ENCODE results near the gene ZNF469.

ZNF469 gene

GRCh38 chr16:88376835-88377726, 5.7 kb upstream of the ZNF469 start:
- no peaks in the 10 kb centered on the region for H3K36me3 ChIP-seq (ENCODE audit: insufficient read depth, low read length)
- H3K27me3 ChIP-seq (ENCODE audit: control insufficient read depth in 1 of 2, insufficient read depth in 2 of 2, low read length in 2 of 2) = peaks cover 0 to 14% of the 10 kb centered on the region in 2 donors
- H3K4me1 ChIP-seq (ENCODE audit: insufficient read depth, low read length) = no peaks in the 10 kb centered on the region
- H3K4me3 ChIP-seq (ENCODE audit: low read depth in 1 of 2, low read length in 2 of 2) = no peak overlapping the region
- no peak overlapping the region for H3K27ac ChIP-seq (ENCODE audit: low read depth, low read length)
- H3K9me3 ChIP-seq (ENCODE audit: low read length) = no peaks in the 10 kb centered on the region
- no peak overlapping the region for H3K9ac ChIP-seq (ENCODE audit: low read length)

GRCh38 chr16:88377961-88378360, 4.8 kb upstream of the ZNF469 start:
- Histone ChIP-seq H3K27ac (ENCODE audit: low read depth, low read length) (no peak overlapping the region), H3K27me3 (ENCODE audit: control insufficient read depth in 1 of 2, insufficient read depth in 2 of 2, low read length in 2 of 2) (peaks cover 0 to 20% of the 10 kb centered on the region in 2 donors)

GRCh38 chr16:88378401-88378800, 4.4 kb upstream of the ZNF469 start:
- no peaks in the 10 kb centered on the region for H3K36me3 ChIP-seq (ENCODE audit: insufficient read depth, low read length)
- no peaks in the 10 kb centered on the region for H3K9me3 ChIP-seq (ENCODE audit: low read length)
- H3K4me1 ChIP-seq (ENCODE audit: insufficient read depth, low read length) = no peaks in the 10 kb centered on the region
- H3K27ac ChIP-seq (ENCODE audit: low read depth, low read length) = no peak overlapping the region
- no peak overlapping the region for H3K9ac ChIP-seq (ENCODE audit: low read length)
- H3K27me3 ChIP-seq (ENCODE audit: control insufficient read depth in 1 of 2, insufficient read depth in 2 of 2, low read length in 2 of 2) = peaks cover 0 to 20% of the 10 kb centered on the region in 2 donors
- no peak overlapping the region for H3K4me3 ChIP-seq (ENCODE audit: low read depth in 1 of 2, low read length in 2 of 2)

More at GRCh38 chr16:88377961-88378360, 4.8 kb upstream of the ZNF469 start:
- Histone ChIP-seq H3K9me3 (ENCODE audit: low read length) (no peaks in the 10 kb centered on the region), H3K9ac (ENCODE audit: low read length) (no peak overlapping the region), H3K4me3 (ENCODE audit: low read depth in 1 of 2, low read length in 2 of 2) (no peak overlapping the region), H3K36me3 (ENCODE audit: insufficient read depth, low read length) (no peaks in the 10 kb centered on the region), H3K4me1 (ENCODE audit: insufficient read depth, low read length) (no peaks in the 10 kb centered on the region)

- Histone ChIP-seq H3K4me1 (ENCODE audit: insufficient read depth, low read length) (no peaks in the 10 kb centered on the region), H3K27me3 (ENCODE audit: control insufficient read depth in 1 of 2, insufficient read depth in 2 of 2, low read length in 2 of 2) (peaks cover 4 to 24% of the 10 kb centered on the region in 2 donors)
Observed at GRCh38 chr16:88378836-88379693, 3.7 kb upstream of the ZNF469 start.

GRCh38 chr16:88379694-88380040, 3.1 kb upstream of the ZNF469 start:
- Histone ChIP-seq H3K36me3 (ENCODE audit: insufficient read depth, low read length) (no peaks in the 10 kb centered on the region), H3K27me3 (ENCODE audit: control insufficient read depth in 1 of 2, insufficient read depth in 2 of 2, low read length in 2 of 2) (peaks cover 5 to 25% of the 10 kb centered on the region in 2 donors)

More at GRCh38 chr16:88378836-88379693, 3.7 kb upstream of the ZNF469 start:
- Histone ChIP-seq H3K9me3 (ENCODE audit: low read length) (no peaks in the 10 kb centered on the region), H3K27ac (ENCODE audit: low read depth, low read length) (no peak overlapping the region), H3K4me3 (ENCODE audit: low read depth in 1 of 2, low read length in 2 of 2) (no peak overlapping the region), H3K9ac (ENCODE audit: low read length) (no peak overlapping the region), H3K36me3 (ENCODE audit: insufficient read depth, low read length) (no peaks in the 10 kb centered on the region)

DNA sequence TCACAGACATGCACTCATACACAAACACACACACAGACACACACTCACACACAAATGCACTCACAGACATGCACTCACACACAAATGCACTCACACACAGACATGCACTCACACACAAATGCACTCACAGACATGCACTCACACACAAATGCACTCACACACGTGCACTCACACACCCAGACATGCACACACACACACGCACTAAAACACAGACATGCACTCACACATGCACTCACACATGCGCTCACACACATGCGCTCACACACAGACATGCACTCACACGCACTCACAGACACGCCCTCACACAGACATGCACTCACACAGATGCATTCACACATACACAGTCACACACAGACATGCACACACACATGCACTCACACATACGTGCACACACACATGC, 2.7 kb upstream of the ZNF469 start:
- Histone ChIP-seq H3K27me3 (ENCODE audit: control insufficient read depth in 1 of 2, insufficient read depth in 2 of 2, low read length in 2 of 2) (peaks cover 5 to 29% of the 10 kb centered on the region in 2 donors), H3K4me1 (ENCODE audit: insufficient read depth, low read length) (no peaks in the 10 kb centered on the region), H3K4me3 (ENCODE audit: low read depth in 1 of 2, low read length in 2 of 2) (no peak overlapping the region), H3K36me3 (ENCODE audit: insufficient read depth, low read length) (no peaks in the 10 kb centered on the region), H3K9ac (ENCODE audit: low read length) (no peak overlapping the region), H3K9me3 (ENCODE audit: low read length) (no peaks in the 10 kb centered on the region), H3K27ac (ENCODE audit: low read depth, low read length) (no peak overlapping the region)

More at GRCh38 chr16:88379694-88380040, 3.1 kb upstream of the ZNF469 start:
- Histone ChIP-seq H3K9ac (ENCODE audit: low read length) (no peak overlapping the region), H3K4me1 (ENCODE audit: insufficient read depth, low read length) (no peaks in the 10 kb centered on the region), H3K9me3 (ENCODE audit: low read length) (no peaks in the 10 kb centered on the region), H3K27ac (ENCODE audit: low read depth, low read length) (no peak overlapping the region), H3K4me3 (ENCODE audit: low read depth in 1 of 2, low read length in 2 of 2) (no peak overlapping the region)

GRCh38 chr16:88380619-88381018, 2.1 kb upstream of the ZNF469 start:
- Histone ChIP-seq H3K4me1 (ENCODE audit: insufficient read depth, low read length) (no peaks in the 10 kb centered on the region), H3K9ac (ENCODE audit: low read length) (no peak overlapping the region), H3K4me3 (ENCODE audit: low read depth in 1 of 2, low read length in 2 of 2) (no peak overlapping the region), H3K27me3 (ENCODE audit: control insufficient read depth in 1 of 2, insufficient read depth in 2 of 2, low read length in 2 of 2) (peaks cover 5 to 34% of the 10 kb centered on the region in 2 donors), H3K27ac (ENCODE audit: low read depth, low read length) (no peak overlapping the region), H3K9me3 (ENCODE audit: low read length) (no peaks in the 10 kb centered on the region), H3K36me3 (ENCODE audit: insufficient read depth, low read length) (no peaks in the 10 kb centered on the region)

GRCh38 chr16:88381820-88382451, 823 bp upstream of the ZNF469 start:
- Histone ChIP-seq H3K4me1 (ENCODE audit: insufficient read depth, low read length) (no peaks in the 10 kb centered on the region), H3K36me3 (ENCODE audit: insufficient read depth, low read length) (no peaks in the 10 kb centered on the region)

GRCh38 chr16:88383401-88384221, 852 bp downstream of the ZNF469 start:
- H3K4me1 ChIP-seq (ENCODE audit: insufficient read depth, low read length) = no peaks in the 10 kb centered on the region
- H3K27me3 ChIP-seq (ENCODE audit: control insufficient read depth in 1 of 2, insufficient read depth in 2 of 2, low read length in 2 of 2) = peaks cover 5 to 59% of the 10 kb centered on the region in 2 donors
- H3K4me3 ChIP-seq (ENCODE audit: low read depth in 1 of 2, low read length in 2 of 2) = peak overlapping the region in 1 of 2 donors; percentile 35
- no peak overlapping the region for H3K9ac ChIP-seq (ENCODE audit: low read length)
- H3K36me3 ChIP-seq (ENCODE audit: insufficient read depth, low read length) = no peaks in the 10 kb centered on the region
- no peak overlapping the region for H3K27ac ChIP-seq (ENCODE audit: low read depth, low read length)
- H3K9me3 ChIP-seq (ENCODE audit: low read length) = no peaks in the 10 kb centered on the region

More at GRCh38 chr16:88381820-88382451, 823 bp upstream of the ZNF469 start:
- Histone ChIP-seq H3K4me3 (ENCODE audit: low read depth in 1 of 2, low read length in 2 of 2) (no peak overlapping the region), H3K9ac (ENCODE audit: low read length) (no peak overlapping the region), H3K27ac (ENCODE audit: low read depth, low read length) (no peak overlapping the region), H3K27me3 (ENCODE audit: control insufficient read depth in 1 of 2, insufficient read depth in 2 of 2, low read length in 2 of 2) (peaks cover 5 to 46% of the 10 kb centered on the region in 2 donors), H3K9me3 (ENCODE audit: low read length) (no peaks in the 10 kb centered on the region)

- peaks cover 5 to 60% of the 10 kb centered on the region in 2 donors for H3K27me3 ChIP-seq (ENCODE audit: control insufficient read depth in 1 of 2, insufficient read depth in 2 of 2, low read length in 2 of 2)
- no peak overlapping the region for H3K4me3 ChIP-seq (ENCODE audit: low read depth in 1 of 2, low read length in 2 of 2)
- H3K27ac ChIP-seq (ENCODE audit: low read depth, low read length) = no peak overlapping the region
- no peaks in the 10 kb centered on the region for H3K4me1 ChIP-seq (ENCODE audit: insufficient read depth, low read length)
- H3K9me3 ChIP-seq (ENCODE audit: low read length) = no peaks in the 10 kb centered on the region
- H3K36me3 ChIP-seq (ENCODE audit: insufficient read depth, low read length) = no peaks in the 10 kb centered on the region
- H3K9ac ChIP-seq (ENCODE audit: low read length) = no peak overlapping the region
Observed at GRCh38 chr16:88384222-88385111, 1.7 kb downstream of the ZNF469 start.
